GM19372 (cell line): ENCODE data around the gene NXPE3.
A peak's percentile ranks its signal among the peaks of the same experiment; 100 is the strongest.
"Not testable (repeated sequence)": the region's sequence is repeated elsewhere in the genome, so short reads cannot be mapped to it uniquely, and the experiment has no call there.

ENCODE experiments used
- ATAC-seq: cut with Tn5 transposase; IDR thresholded peaks from one replicate; pipeline ENCODE4 v1.9.1; 2021; ENCODE audit warnings: mild to moderate bottlenecking, low read depth, moderate library complexity; ENCODE audit not compliant: unreplicated experiment

NXPE3 gene

GRCh38 chr3:101849714-101850245, 70.8 kb downstream of the NXPE3 start:
- ATAC-seq, result peak; percentile 29

GRCh38 chr3:101850246-101851051, 71.4 kb downstream of the NXPE3 start:
- ATAC-seq, result no peak

DNA sequence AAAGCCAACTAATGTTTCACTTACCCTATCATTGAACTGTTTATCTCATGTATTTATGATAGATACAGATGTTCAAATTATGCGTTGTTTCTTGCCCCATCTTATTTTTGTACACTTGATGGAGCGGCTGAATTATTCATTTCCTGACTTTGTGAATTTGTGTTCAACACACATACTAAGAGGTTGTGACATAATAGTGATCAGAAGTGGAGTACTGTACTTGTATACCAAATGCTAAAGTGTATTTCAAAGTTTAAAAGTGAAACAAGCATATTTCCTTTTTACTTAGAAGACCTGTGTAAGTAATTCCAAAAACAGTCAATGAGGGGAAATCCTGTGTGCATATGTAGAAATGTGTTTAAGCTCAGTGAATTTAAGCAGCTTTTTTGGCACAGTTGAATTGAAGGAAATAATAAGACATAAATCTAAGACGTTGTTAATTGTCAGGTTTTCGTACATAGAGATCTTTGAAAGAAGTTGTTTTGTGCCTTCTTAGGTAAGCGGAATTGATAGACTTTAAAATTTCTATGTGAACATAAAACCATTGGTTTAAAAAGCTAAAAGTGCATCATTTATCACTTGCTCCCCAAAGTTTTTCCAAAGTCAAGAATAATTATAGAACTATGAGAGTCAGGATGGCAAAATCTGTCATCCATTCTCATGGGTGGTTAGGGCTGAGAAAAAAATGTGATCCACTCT, 72.2 kb downstream of the NXPE3 start:
- ATAC-seq, result no peak

DNA sequence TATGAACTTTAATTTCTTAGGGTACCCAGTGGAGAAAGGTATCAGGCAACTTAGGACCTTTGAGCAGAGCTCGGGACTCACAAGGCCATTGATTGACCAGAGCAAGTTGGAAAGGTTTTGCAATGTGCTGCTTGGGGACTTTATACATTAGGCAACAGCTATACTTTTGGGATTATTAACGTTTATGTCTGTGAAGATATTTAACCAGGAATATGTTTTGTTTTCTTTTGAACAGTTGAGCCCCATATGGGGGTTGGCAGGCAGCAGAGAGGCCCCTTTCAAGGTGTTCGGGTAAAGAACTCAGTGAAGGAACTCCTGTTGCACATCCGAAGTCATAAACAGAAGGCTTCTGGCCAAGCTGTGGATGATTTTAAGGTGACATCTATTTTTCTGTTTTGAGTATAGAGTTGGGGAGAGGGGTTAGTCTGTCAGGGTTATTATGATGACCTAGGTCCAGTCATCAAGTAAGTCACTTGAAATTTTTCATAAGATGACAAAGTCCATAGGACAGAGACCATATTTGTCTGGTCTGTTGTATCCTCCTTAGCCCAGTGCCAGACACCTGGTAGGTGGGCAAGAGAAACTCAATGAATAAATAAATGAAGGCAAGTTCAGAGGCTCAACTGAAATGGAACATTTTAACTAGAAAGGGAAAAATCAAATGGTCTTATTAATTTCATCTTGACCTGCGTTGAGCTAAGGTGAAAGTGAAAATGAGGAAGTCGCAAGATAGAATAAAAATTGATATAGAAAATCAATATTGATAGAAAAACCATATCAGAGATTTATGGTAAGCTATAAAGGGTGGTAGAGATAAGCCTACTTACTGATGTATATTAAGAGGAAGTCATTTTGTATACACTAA, 73.1 kb downstream of the NXPE3 start:
- ATAC-seq, result no peak

DNA sequence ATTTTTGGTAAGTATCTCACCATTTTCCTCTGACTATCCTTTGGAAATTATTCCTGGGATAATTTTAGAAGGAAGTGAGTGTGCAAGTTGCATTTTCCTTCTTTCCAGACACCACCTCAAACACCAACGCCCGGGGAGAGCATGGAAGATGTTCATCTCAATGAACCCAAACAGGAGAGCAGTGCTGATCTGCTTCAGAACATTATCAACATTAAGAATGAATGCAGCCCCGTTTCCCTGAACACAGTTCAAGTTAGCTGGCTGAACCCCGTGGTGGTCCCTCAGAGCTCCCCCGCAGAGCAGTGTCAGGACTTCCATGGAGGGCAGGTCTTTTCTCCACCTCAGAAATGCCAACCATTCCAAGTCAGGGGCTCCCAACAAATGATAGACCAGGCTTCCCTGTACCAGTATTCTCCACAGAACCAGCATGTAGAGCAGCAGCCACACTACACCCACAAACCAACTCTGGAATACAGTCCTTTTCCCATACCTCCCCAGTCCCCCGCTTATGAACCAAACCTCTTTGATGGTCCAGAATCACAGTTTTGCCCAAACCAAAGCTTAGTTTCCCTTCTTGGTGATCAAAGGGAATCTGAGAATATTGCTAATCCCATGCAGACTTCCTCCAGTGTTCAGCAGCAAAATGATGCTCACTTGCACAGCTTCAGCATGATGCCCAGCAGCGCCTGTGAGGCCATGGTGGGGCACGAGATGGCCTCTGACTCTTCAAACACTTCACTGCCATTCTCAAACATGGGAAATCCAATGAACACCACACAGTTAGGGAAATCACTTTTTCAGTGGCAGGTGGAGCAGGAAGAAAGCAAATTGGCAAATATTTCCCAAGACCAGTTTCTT, 74.2 kb downstream of the NXPE3 start:
- no peak for ATAC-seq

DNA sequence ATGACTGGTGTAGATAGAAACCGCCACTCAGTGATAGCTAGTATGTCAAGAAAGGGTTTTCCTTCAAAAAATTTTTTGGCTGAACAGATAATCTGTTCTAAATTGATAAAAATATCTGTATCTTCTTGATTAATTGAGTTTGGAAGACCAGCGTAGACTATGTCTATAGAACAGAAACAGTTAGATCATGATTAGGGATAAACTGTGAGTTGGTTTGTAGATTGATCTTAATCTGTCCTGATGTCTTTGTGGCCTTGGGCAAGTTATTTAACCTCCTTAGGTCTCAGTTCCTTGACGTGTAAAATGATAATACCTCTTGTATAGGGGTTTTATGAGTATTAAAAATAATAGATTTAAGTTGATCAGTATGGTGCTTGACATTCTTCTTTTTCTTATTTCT, 75.0 kb downstream of the NXPE3 start:
- no peak for ATAC-seq

- ATAC-seq, result no peak
These were observed 75.7 kb downstream of the NXPE3 start for GRCh38 chr3:101854608-101855304.

DNA sequence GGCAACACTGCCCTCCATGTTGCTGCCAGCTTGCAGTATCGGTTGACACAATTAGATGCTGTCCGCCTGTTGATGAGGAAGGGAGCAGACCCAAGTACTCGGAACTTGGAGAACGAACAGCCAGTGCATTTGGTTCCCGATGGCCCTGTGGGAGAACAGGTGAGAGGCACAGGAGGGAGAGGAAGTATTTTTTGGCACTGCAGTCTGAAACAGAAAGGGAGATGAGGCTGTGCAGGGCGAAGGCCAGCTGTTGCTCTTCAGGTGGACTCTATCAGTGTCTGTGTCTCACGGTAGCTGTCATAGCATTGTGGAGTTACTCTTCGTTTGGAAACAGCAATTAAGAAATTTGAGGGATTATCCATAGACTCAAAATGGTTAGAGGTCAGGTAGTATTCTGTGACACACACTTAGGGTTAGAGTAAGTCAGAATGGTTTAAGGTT, 78.3 kb downstream of the NXPE3 start:
- no peak for ATAC-seq

DNA sequence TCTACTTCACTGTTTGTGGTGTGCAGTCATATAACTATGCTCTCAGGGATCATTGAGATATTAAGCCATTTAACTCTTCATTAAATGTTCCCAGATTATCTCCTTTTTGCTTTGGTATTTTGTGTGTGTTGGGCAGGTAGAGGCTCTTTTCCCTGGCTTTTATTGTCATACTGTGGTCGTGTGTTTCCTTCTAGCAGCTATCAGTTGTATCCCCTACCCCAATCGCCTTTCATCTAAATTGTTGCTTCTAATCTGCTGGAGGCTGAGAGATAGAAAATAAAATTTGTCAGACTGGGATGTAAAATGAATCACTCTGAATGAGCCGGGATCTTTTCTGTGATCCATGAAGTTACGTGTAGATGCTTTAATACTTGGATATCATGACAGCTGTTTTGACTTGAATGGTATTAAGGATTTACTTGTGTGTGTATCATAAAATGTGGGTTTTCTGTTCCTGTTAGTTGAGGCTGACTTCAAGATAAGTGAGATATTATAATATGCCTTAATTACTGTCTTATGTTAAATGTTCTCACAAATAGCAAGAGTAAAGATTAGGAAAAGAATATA, 79.5 kb downstream of the NXPE3 start:
- ATAC-seq, result no peak

- ATAC-seq, result no peak
These were observed 81.0 kb downstream of the NXPE3 start for GRCh38 chr3:101859882-101860448.

GRCh38 chr3:101861212-101861788, 82.3 kb downstream of the NXPE3 start:
- no peak for ATAC-seq

- no peak for ATAC-seq
These were observed 82.9 kb downstream of the NXPE3 start for GRCh38 chr3:101861789-101862415.

- no peak for ATAC-seq
These were observed 83.6 kb downstream of the NXPE3 start for GRCh38 chr3:101862416-101863165.

- not testable (repeated sequence) for ATAC-seq
These were observed 85.9 kb downstream of the NXPE3 start for GRCh38 chr3:101864926-101865325.

DNA sequence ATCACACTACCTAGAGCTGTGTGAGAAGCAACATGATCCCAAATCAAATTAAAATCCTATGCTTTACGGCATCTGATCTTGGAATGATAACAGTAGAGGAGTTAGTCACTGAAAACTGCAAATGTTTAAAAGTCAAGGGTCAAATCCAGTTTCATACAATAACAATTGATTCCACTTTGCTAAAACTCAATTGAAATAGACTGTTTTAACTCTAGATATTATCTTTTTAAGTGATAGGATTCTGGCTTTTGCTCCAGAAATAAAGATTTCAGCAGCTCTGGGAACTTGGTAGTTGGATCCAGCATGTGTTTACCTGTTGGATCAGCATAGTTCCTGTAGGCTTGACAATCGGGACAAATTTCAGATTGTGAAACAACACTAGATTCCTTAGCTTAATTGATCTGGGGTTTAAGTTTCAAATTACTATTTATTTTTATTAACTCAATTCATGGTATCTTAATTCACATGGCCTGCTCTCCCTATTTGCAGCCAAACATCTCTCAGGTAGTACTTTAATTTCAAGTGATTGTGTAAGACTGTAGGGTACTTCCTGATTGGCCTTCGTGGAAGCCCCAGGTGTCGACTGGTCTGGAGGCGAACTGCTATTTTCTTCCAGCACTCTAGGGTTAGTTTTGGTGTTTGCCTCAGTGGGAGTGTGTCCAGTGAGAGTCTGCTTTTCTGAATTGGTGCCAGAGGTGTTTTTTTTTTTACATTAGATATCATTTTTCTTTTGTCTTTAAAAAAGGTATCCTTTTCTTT, 86.9 kb downstream of the NXPE3 start:
- no peak for ATAC-seq

- ATAC-seq, result no peak
These were observed 88.5 kb downstream of the NXPE3 start for GRCh38 chr3:101867511-101867910.
